Gastrocnemius medialis (tissue), 4 donors: Measurements from ENCODE around the gene SPPL3.

Source experiments
- CTCF ChIP-seq, 5 experiments: fragments of 450-650 bp in 3 of 5; fragments of 200-600 bp in 2 of 5; sonication (generic) in 2 of 5; IDR thresholded peaks in 4 of 5; conservative IDR thresholded peaks in 1 of 5; 1 replicate in 4 of 5; 2 replicates in 1 of 5; pipeline ENCODE4 v1.5.1; 2016 to 2019; ENCODE audit warnings: antibody characterized with exemption in 5 of 5, mild to moderate bottlenecking in 3 of 5, moderate library complexity in 3 of 5
- POLR2A ChIP-seq, 2 donors: fragments of 450-650 bp; IDR thresholded peaks; one replicate each; pipeline ENCODE4 v1.6.1; 2017; ENCODE audit warnings: antibody characterized with exemption in 2 of 2, mild to moderate bottlenecking in 2 of 2, moderate library complexity in 2 of 2

- TF ChIP-seq POLR2A (IDR thresholded peaks at IDR 0.05) (no peak), CTCF (IDR thresholded peaks at IDR 0.05 in 4 of 5, conservative IDR thresholded peaks at IDR 0.05 in 1 of 5) (no peak)
These were observed 12.4 kb upstream of the SPPL3 start for GRCh38 chr12:120916561-120916960.
